ENCODE measurements around the gene MARCHF5.
"Not testable (repeated sequence)": the region's sequence is repeated elsewhere in the genome, so short reads cannot be mapped to it uniquely, and the experiment has no call there.

Gene MARCHF5

DNA sequence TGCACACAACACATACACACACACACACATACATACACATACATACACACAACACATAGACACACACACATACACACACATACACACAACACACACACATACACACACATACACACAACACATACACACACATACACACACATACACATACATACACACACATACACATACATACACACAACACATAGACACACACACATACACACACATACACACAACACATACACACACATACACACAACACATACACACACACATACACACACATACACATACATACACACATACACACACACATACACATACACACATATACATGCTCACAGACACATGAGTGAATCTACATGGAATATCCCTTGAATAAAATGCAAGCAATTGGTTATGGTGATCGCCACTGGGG is 102.2 kb downstream of the MARCHF5 start:
- DNase-seq: not testable (repeated sequence)

DNA sequence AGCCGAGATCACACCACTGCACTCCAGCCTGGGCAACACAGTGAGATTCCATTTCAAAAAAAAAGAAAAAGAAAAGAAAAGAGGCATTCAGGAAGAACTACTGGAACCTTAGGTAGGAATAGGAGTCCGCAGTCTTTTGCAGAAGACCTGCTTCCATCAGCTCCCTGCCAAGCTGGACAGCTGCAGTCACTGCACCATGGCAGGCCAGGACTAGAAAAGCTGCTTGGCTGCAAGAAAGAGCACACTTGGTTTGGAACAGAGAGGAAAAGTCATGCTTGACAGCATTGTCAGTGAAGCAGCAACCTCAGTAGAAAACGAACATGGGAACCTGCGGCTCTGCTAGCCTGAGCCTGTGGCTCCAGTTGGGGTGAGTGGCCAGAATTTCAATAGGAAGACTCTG is 104.3 kb downstream of the MARCHF5 start:
- DNase-seq: no peak

DNA sequence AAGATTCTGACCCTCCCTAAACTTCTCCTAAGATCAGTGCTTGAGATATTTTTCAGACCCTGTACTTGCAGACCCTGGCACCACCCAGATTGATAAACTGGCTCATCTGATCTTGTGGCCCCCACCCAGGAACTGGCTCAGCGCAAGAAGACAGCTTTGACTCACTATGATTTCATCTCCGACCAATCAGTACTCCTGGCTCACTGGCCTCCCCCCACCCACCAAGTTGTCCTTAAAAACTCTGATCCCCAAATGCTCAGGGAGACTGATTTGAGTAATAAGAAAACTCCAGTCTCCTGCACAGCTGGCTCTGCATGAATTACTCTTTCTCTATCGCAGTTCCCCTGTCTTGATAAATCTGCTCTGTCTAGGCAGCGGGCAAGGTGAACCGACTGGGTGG is 111.3 kb downstream of the MARCHF5 start:
- DNase-seq: not testable (repeated sequence)

All from CD4-positive, alpha-beta T cell treated with Interleukin-21 for 1 hour (primary cell).